Measurements from ENCODE around the gene SDC3.

The SDC3 gene

DNA sequence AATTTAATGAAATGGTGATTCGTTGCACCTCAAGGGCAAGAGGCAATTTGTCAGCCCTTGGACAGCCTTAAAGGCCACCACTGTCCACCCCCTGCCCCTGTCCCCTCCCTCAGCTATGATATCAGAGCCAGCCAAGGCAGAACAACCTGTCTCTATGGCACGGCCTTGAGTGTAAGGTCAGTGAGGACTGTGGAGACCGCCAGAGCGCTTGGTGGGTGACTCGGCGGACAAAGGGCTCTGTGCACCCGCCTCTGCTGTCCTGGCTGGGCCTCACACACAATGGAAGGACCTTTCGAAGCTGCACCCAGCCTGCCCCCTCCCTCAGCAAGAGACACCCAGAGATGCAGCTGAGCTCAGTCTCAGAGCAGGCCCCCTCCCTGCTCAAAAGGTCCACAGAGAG lies 50.6 kb downstream of the SDC3 start:
- Histone ChIP-seq H3K9ac (ENCODE audit: low read length) (no peak overlapping the region), H3K9me3 (ENCODE audit: control insufficient read depth, low read length) (no peaks in the 10 kb centered on the region), H3K4me1 (ENCODE audit: control insufficient read depth, insufficient read depth, low read length) (peaks cover under 1% of the 10 kb centered on the region), H3K4me3 (ENCODE audit: low read length) (no peak overlapping the region), H3K27me3 (ENCODE audit: control insufficient read depth, insufficient read depth, low read length) (no peaks in the 10 kb centered on the region), H3K36me3 (ENCODE audit: control insufficient read depth, insufficient read depth, low read length) (no peaks in the 10 kb centered on the region)

DNA sequence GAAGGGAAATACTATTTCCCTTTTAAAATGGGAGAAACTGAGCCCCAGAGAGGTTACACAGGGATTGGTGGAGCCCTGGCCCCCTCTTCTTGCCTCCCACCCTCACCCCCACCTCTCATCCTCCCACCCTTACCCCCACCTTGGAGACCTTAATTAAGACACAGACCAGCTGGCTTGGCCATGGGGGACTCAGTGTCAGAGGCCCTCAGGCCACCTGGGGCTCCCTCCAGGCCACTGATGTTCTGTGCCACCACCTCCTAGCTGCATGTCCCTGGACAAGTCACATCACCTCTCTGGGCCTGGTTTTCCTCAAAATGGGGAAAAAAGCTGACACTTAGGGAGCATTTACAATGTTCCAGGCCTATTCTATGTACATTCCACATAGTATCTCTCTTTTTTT lies 51.5 kb downstream of the SDC3 start:
- H3K9me3 ChIP-seq (ENCODE audit: control insufficient read depth, low read length), result no peaks in the 10 kb centered on the region
- H3K4me1 ChIP-seq (ENCODE audit: control insufficient read depth, insufficient read depth, low read length), result peaks cover 10% of the 10 kb centered on the region
- no peak overlapping the region for H3K4me3 ChIP-seq (ENCODE audit: low read length)
- no peaks in the 10 kb centered on the region for H3K36me3 ChIP-seq (ENCODE audit: control insufficient read depth, insufficient read depth, low read length)
- H3K9ac ChIP-seq (ENCODE audit: low read length), result no peak overlapping the region
- H3K27me3 ChIP-seq (ENCODE audit: control insufficient read depth, insufficient read depth, low read length), result no peaks in the 10 kb centered on the region

DNA sequence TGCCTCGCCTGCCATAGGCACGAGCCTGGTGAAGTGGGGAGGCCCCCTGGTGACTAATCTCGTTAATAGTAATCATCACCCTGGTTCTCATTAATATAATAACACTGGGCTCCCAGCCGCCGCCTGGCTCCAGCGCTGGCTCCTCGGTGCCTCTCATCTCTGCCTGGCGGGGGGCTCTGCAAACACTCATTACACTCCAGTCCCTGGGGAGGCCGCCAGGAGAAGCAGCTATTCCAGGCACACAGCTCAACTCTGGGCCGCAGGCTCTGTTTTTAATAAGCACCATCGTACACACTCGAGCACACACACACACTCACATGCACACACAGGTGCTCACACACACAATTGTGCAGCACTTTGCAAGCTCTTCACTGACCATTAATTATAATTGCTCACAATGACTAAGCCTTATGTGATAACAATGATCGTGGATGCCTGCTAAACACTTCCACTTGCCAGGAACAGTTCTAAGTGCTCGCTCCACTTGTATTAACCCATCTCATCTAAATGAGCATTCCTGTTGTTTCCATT lies 52.2 kb downstream of the SDC3 start:
- Histone ChIP-seq H3K4me1 (ENCODE audit: control insufficient read depth, insufficient read depth, low read length) (peaks cover 14% of the 10 kb centered on the region), H3K36me3 (ENCODE audit: control insufficient read depth, insufficient read depth, low read length) (no peaks in the 10 kb centered on the region), H3K9ac (ENCODE audit: low read length) (no peak overlapping the region), H3K9me3 (ENCODE audit: control insufficient read depth, low read length) (no peaks in the 10 kb centered on the region), H3K4me3 (ENCODE audit: low read length) (no peak overlapping the region), H3K27me3 (ENCODE audit: control insufficient read depth, insufficient read depth, low read length) (no peaks in the 10 kb centered on the region)

DNA sequence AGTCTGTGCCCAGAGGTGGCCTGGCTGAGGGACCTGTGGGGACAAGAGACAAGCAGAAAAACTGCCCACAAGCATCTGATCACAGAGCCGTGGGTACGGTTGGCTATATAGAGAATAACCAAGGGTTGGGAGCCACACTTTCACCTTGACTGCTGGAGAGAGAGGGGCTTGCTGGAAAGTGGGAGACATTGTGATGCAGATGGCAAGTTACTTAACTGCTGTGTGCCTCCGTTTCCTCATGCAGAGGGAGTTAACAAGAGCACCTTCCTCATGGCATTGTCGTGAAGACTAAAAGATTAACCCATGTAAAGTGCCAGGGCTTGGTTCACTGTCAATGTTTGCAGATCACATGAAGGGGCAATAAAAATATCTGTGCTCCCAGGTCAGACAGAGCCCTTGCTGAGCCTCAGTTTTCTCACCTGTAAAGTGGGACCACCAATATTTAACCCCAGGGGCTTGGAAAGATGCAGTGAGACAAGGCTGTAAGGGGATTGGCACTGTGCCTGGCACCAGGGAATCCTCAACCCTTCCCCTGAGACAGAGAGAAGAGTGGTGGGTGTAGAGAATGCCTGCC lies 52.8 kb downstream of the SDC3 start:
- Histone ChIP-seq H3K4me1 (ENCODE audit: control insufficient read depth, insufficient read depth, low read length) (peaks cover 14% of the 10 kb centered on the region), H3K27me3 (ENCODE audit: control insufficient read depth, insufficient read depth, low read length) (no peaks in the 10 kb centered on the region), H3K4me3 (ENCODE audit: low read length) (no peak overlapping the region), H3K9ac (ENCODE audit: low read length) (no peak overlapping the region), H3K36me3 (ENCODE audit: control insufficient read depth, insufficient read depth, low read length) (no peaks in the 10 kb centered on the region), H3K9me3 (ENCODE audit: control insufficient read depth, low read length) (no peaks in the 10 kb centered on the region)

DNA sequence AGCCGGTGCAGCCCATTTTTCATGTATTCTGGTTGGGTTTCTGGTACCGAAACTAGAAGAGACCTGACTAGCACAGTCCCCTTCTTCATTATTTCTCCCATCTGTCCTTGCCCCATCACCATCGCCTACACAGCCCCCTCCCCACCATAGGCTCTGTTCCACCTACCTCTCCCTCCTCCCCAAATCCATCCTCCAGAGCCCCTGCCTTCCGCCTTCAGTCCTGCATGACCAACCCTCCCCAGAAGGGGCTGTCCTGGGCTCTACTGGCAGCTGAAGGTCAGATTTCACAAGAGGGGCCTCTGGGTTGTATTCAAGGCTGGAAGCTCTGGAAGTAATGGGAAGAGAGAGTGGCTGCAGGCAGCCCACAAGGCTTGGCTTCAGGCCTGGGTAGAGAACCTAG lies 55.2 kb downstream of the SDC3 start:
- H3K9ac ChIP-seq (ENCODE audit: low read length), result no peak overlapping the region
- no peaks in the 10 kb centered on the region for H3K9me3 ChIP-seq (ENCODE audit: control insufficient read depth, low read length)
- no peaks in the 10 kb centered on the region for H3K27me3 ChIP-seq (ENCODE audit: control insufficient read depth, insufficient read depth, low read length)
- peaks cover 14% of the 10 kb centered on the region for H3K4me1 ChIP-seq (ENCODE audit: control insufficient read depth, insufficient read depth, low read length)
- no peaks in the 10 kb centered on the region for H3K36me3 ChIP-seq (ENCODE audit: control insufficient read depth, insufficient read depth, low read length)
- H3K4me3 ChIP-seq (ENCODE audit: low read length), result no peak overlapping the region

DNA sequence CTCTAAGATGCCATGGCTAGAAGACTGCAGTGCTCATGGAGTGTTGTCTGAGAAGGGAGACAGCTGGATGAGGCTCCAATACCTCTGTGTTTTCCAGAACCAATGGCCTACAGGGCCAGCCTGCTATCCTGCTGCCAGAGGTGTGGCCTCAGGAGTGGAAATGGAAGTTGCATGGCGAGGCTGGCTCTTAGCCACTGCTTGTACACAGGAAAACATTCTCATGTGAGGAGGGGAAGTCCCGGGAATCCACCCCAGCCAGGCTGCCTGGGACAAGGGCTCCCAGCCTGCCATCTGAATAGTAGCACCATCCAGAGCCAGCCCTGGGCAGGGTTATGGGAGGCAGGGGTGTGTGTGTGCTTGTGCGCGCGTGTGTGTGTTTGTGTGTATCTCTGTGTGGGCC lies 56.5 kb downstream of the SDC3 start:
- no peaks in the 10 kb centered on the region for H3K9me3 ChIP-seq (ENCODE audit: control insufficient read depth, low read length)
- H3K9ac ChIP-seq (ENCODE audit: low read length), result no peak overlapping the region
- H3K27me3 ChIP-seq (ENCODE audit: control insufficient read depth, insufficient read depth, low read length), result peaks cover 7% of the 10 kb centered on the region
- H3K4me3 ChIP-seq (ENCODE audit: low read length), result no peak overlapping the region
- H3K36me3 ChIP-seq (ENCODE audit: control insufficient read depth, insufficient read depth, low read length), result no peaks in the 10 kb centered on the region
- H3K4me1 ChIP-seq (ENCODE audit: control insufficient read depth, insufficient read depth, low read length), result peaks cover 25% of the 10 kb centered on the region

DNA sequence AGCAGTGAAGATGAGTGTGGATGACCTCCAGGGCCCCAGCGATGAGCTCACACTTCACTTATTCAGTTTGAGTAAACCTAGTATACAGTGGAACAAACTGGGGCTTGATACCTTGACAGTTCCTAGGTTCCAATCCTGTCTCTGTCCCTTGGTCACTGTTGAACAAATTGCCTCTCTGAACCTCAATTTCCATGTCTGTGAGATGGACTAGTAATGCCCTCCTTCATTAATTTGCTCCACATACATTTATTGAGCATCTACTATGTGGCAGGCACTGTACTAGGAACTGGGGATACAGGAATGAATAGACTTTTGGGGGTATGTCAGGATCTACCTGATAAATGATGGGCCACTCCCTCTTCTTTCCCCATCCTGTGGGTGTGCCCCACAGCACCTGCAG lies 57.3 kb downstream of the SDC3 start:
- H3K9me3 ChIP-seq (ENCODE audit: control insufficient read depth, low read length), result no peaks in the 10 kb centered on the region
- peaks cover 7% of the 10 kb centered on the region for H3K27me3 ChIP-seq (ENCODE audit: control insufficient read depth, insufficient read depth, low read length)
- H3K36me3 ChIP-seq (ENCODE audit: control insufficient read depth, insufficient read depth, low read length), result no peaks in the 10 kb centered on the region
- peaks cover 29% of the 10 kb centered on the region for H3K4me1 ChIP-seq (ENCODE audit: control insufficient read depth, insufficient read depth, low read length)
- no peak overlapping the region for H3K9ac ChIP-seq (ENCODE audit: low read length)
- no peak overlapping the region for H3K4me3 ChIP-seq (ENCODE audit: low read length)

DNA sequence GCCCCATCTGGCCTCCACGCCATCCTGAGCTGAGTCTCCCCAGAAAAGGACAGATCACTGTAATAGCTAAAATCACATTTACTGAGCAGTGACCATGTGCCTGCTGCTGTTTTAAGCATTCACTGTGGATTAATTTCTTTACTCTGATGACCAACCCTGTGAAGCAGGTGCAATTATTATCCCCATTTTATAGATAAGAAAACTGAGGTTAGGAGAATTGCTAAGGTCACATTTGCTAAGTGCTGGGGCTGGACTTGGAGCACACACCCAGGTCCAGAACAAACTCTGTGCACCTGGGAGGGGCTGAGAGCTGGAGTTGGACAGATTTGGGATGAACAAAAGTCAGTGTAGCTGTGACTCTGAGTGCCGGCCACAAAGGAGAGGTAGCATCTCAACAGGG lies 58.0 kb downstream of the SDC3 start:
- Histone ChIP-seq H3K36me3 (ENCODE audit: control insufficient read depth, insufficient read depth, low read length) (no peaks in the 10 kb centered on the region), H3K4me1 (ENCODE audit: control insufficient read depth, insufficient read depth, low read length) (peaks cover 29% of the 10 kb centered on the region), H3K9ac (ENCODE audit: low read length) (no peak overlapping the region), H3K27me3 (ENCODE audit: control insufficient read depth, insufficient read depth, low read length) (peaks cover 7% of the 10 kb centered on the region), H3K4me3 (ENCODE audit: low read length) (no peak overlapping the region), H3K9me3 (ENCODE audit: control insufficient read depth, low read length) (no peaks in the 10 kb centered on the region)

DNA sequence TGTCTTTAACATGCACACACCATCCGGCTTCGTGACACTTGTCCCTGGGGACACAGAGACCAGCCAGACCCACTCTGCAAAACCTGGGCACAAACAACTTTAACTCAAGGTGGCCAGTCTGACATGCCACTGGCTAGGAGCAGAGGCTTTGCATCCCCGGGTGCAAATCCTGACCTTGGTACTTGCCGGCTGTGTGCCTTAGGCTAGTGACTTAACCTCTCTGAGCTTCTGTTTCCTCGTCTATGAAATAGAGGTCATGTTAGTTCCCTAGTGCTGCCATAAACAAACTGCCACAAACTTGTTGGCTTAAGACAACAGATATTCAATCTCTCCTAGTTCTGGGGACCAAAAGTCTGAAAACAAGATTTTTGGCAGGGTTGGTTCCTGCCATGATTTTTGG lies 60.4 kb downstream of the SDC3 start:
- H3K36me3 ChIP-seq (ENCODE audit: control insufficient read depth, insufficient read depth, low read length), result no peaks in the 10 kb centered on the region
- no peak overlapping the region for H3K9ac ChIP-seq (ENCODE audit: low read length)

DNA sequence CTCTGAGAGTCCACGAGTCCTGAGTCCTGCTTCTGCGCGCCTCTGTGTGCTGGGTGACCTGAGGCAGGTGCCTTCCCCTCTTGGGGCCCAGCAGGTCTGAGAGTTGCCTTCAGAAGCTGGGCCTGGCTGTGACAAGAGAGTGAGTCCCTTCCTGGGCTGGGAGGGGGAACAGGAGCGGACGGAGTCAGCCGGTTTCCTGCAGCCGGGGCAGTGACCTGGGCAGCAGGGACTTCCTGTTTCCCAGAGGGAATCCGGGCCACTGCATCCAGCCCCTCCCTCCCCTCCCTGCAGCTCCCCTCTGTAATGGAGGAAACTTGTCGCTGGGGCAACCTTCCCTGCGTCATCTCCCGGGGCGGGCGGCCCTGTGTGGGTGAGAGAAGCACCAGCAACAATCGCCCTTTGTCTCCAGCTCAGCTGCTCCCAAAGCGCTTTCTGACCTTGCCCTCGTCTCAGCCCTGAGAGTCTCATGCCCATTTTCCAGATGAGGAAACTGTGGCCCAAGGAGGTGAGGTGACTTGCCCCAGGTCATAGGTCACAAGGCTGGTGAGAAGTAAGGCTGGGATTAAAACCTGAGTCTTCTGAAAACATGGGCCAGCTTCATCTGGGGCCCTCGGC lies 61.1 kb downstream of the SDC3 start:
- H3K27me3 ChIP-seq (ENCODE audit: control insufficient read depth, insufficient read depth, low read length), result peaks cover 7% of the 10 kb centered on the region
- peaks cover 23% of the 10 kb centered on the region for H3K4me1 ChIP-seq (ENCODE audit: control insufficient read depth, insufficient read depth, low read length)
- no peaks in the 10 kb centered on the region for H3K36me3 ChIP-seq (ENCODE audit: control insufficient read depth, insufficient read depth, low read length)
- no peak overlapping the region for H3K4me3 ChIP-seq (ENCODE audit: low read length)
- H3K9ac ChIP-seq (ENCODE audit: low read length), result peak overlapping the region; percentile 69
- H3K9me3 ChIP-seq (ENCODE audit: control insufficient read depth, low read length), result no peaks in the 10 kb centered on the region

More for the DNA sequence above, 60.4 kb downstream of the SDC3 start:
- H3K9me3 ChIP-seq (ENCODE audit: control insufficient read depth, low read length), result no peaks in the 10 kb centered on the region
- H3K4me1 ChIP-seq (ENCODE audit: control insufficient read depth, insufficient read depth, low read length), result peaks cover 29% of the 10 kb centered on the region
- peaks cover 7% of the 10 kb centered on the region for H3K27me3 ChIP-seq (ENCODE audit: control insufficient read depth, insufficient read depth, low read length)
- no peak overlapping the region for H3K4me3 ChIP-seq (ENCODE audit: low read length)

DNA sequence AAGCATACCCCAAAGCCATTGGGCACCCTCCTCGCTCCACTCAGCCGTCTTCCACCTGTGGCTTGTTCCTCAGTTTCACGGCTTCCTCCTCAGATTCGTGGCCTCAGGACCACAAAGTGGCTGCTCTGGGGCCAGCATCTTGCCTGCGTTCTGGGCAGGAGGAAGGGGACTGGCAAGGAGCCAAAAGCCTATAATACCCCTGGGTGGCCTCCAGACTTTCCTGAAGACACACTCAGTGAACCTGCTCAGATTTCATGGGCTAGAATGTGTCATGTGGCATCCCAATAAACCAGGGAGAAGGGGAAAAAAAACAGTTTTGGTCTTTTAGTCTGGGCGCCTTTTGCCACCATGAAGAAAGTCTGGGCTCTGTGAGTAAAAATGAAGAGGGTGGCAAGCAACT lies 62.0 kb downstream of the SDC3 start:
- Histone ChIP-seq H3K27me3 (ENCODE audit: control insufficient read depth, insufficient read depth, low read length) (peaks cover 7% of the 10 kb centered on the region), H3K9me3 (ENCODE audit: control insufficient read depth, low read length) (no peaks in the 10 kb centered on the region), H3K36me3 (ENCODE audit: control insufficient read depth, insufficient read depth, low read length) (no peaks in the 10 kb centered on the region), H3K9ac (ENCODE audit: low read length) (no peak overlapping the region), H3K4me3 (ENCODE audit: low read length) (no peak overlapping the region), H3K4me1 (ENCODE audit: control insufficient read depth, insufficient read depth, low read length) (peaks cover 15% of the 10 kb centered on the region)

DNA sequence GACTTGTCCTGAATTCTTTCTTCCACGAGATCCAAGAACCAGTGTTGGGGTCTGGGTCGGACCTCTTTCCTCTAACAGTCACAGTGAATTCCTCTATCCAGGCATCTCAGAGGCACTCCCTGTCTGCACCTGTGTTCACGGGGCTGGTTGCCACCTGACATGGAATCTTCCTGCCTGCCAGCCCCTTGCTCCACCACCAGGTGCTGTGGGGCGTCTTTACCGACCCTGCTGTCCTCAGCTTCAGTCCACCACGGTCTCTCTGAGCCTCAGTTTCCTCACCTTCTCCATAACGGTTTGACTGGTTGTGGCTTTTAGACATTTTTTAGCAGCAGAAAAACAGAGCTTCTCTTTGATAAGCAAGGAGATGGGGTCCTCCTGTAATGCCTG lies 62.7 kb downstream of the SDC3 start:
- Histone ChIP-seq H3K36me3 (ENCODE audit: control insufficient read depth, insufficient read depth, low read length) (no peaks in the 10 kb centered on the region), H3K9ac (ENCODE audit: low read length) (no peak overlapping the region), H3K4me1 (ENCODE audit: control insufficient read depth, insufficient read depth, low read length) (peaks cover 19% of the 10 kb centered on the region), H3K27me3 (ENCODE audit: control insufficient read depth, insufficient read depth, low read length) (peaks cover 7% of the 10 kb centered on the region), H3K4me3 (ENCODE audit: low read length) (no peak overlapping the region), H3K9me3 (ENCODE audit: control insufficient read depth, low read length) (no peaks in the 10 kb centered on the region)
